Measurements from ENCODE around the gene KLK1. TPM values are rescaled to one million over a fixed set of nuclear protein-coding genes. Genes with fewer than 3 reads are reported as not detected.

Gene KLK1
- total and polyA plus RNA-seq, 2 of the 13 experiments (the other 11 are each of a cell fraction or from before 2014, with no cell fraction given): not detected

DNA sequence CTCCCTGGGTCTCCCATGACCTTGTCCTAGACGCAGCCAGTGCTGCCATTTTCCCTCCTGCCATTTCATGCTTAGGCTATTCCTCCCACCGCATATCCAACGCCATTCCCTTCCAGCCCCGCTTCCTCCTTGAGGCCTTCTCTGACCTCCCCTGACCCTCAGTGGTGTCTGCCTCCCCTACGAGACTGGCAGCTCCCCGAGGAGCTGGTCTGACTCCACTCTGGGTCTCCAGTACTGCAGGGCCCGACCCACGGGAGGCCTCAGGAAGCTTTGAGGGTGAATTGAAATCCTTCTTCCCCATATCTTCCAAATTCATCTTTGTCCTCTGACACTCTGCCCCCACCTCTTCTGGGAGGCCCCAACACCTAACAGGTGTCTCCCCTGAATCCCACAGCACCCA lies 9.1 kb upstream of the KLK1 start:
- H3K9me3 ChIP-seq (ENCODE audit: low read length): no peaks in the 10 kb centered on the region
- H2AFZ ChIP-seq (ENCODE audit: low read length): no peak overlapping the region
- no peak overlapping the region for H3K4me2 ChIP-seq (ENCODE audit: low read depth, low read length)
- ATAC-seq (no peak), DNase-seq (ENCODE audit: low spot score) (no peak), FAIRE-seq (no peak)
- peaks cover 17% of the 10 kb centered on the region for H3K4me1 ChIP-seq (ENCODE audit: insufficient read depth, low read length)
- no peaks in the 10 kb centered on the region for H3K79me2 ChIP-seq (ENCODE audit: insufficient read depth, low read length)
- POLR2A ChIA-PET: no interaction called here
- peaks cover 0 to 43% of the 10 kb centered on the region in 2 experiments; a peak in 2 of 5 replicates for H3K27me3 ChIP-seq (ENCODE audit: control insufficient read depth in 1 of 2, insufficient read depth in 2 of 2, low read length in 2 of 2)
- intact Hi-C loops (cut with micrococcal nuclease; ENCODE audit: unreplicated experiment) (no loop called here), in situ Hi-C loops (cut with HindIII; ENCODE audit: extremely low pct_ligation_motif_present, low pct_unique_long_range_greater_than_20kb) (no loop called here)
- no TSS peak for BruUV-seq (replicated peaks)
- no peak overlapping the region for H3K27ac ChIP-seq (ENCODE audit: extremely low read length, insufficient read depth, low read length)
- WGBS (ENCODE audit: low lambda C conversion rate): 45% methylated on average over 8 of the region's 8 CpGs
- no peaks in the 10 kb centered on the region for H4K20me1 ChIP-seq (ENCODE audit: insufficient read depth, low read length)
- H3K9ac ChIP-seq (ENCODE audit: insufficient read depth, low read depth, low read length): no peak overlapping the region
- H3K4me3 ChIP-seq (replicated peaks in 1 of 3; ENCODE audit: insufficient read depth in 1 of 3, low read depth in 2 of 3, low read length in 3 of 3): no peak overlapping the region
- CTCF ChIA-PET (ENCODE audit: low intra/inter-chr PET ratio, low total read pairs): no interaction called here
- no peak for TF ChIP-seq ZKSCAN5 (CRISPR knock-in tag; IDR thresholded peaks at IDR 0.05)
- TF ChIP-seq SKI (IDR thresholded peaks at IDR 0.05; ENCODE audit: partially characterized antibody): no peak
- no peak for TF ChIP-seq POLR2A (IDR thresholded peaks at IDR 0.05; ENCODE audit: insufficient read depth in 1 of 2, low read depth in 2 of 2, low read length in 2 of 2)
- TF ChIP-seq NFKBIZ (CRISPR knock-in tag; IDR thresholded peaks at IDR 0.05): no peak
- TF ChIP-seq, protein P1, sequence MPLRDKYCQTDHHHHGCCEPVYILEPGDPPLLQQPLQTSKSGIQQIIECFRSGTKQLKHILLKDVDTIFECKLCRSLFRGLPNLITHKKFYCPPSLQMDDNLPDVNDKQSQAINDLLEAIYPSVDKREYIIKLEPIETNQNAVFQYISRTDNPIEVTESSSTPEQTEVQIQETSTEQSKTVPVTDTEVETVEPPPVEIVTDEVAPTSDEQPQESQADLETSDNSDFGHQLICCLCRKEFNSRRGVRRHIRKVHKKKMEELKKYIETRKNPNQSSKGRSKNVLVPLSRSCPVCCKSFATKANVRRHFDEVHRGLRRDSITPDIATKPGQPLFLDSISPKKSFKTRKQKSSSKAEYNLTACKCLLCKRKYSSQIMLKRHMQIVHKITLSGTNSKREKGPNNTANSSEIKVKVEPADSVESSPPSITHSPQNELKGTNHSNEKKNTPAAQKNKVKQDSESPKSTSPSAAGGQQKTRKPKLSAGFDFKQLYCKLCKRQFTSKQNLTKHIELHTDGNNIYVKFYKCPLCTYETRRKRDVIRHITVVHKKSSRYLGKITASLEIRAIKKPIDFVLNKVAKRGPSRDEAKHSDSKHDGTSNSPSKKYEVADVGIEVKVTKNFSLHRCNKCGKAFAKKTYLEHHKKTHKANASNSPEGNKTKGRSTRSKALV (CRISPR knock-in tag; IDR thresholded peaks at IDR 0.05): no peak
- TF ChIP-seq, protein P2, sequence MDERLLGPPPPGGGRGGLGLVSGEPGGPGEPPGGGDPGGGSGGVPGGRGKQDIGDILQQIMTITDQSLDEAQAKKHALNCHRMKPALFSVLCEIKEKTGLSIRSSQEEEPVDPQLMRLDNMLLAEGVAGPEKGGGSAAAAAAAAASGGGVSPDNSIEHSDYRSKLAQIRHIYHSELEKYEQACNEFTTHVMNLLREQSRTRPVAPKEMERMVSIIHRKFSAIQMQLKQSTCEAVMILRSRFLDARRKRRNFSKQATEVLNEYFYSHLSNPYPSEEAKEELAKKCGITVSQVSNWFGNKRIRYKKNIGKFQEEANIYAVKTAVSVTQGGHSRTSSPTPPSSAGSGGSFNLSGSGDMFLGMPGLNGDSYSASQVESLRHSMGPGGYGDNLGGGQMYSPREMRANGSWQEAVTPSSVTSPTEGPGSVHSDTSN (CRISPR knock-in tag; IDR thresholded peaks at IDR 0.05): no peak
- TF ChIP-seq CBFB (CRISPR knock-in tag; IDR thresholded peaks at IDR 0.05): no peak
- TF ChIP-seq, protein P3, sequence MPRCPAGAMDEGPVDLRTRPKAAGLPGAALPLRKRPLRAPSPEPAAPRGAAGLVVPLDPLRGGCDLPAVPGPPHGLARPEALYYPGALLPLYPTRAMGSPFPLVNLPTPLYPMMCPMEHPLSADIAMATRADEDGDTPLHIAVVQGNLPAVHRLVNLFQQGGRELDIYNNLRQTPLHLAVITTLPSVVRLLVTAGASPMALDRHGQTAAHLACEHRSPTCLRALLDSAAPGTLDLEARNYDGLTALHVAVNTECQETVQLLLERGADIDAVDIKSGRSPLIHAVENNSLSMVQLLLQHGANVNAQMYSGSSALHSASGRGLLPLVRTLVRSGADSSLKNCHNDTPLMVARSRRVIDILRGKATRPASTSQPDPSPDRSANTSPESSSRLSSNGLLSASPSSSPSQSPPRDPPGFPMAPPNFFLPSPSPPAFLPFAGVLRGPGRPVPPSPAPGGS (CRISPR knock-in tag; IDR thresholded peaks at IDR 0.05): no peak
- TF ChIP-seq SP1 (IDR thresholded peaks at IDR 0.05): no peak
- no peak for TF ChIP-seq SP1 (CRISPR knock-in tag; IDR thresholded peaks at IDR 0.05)
- TF ChIP-seq, protein P4, sequence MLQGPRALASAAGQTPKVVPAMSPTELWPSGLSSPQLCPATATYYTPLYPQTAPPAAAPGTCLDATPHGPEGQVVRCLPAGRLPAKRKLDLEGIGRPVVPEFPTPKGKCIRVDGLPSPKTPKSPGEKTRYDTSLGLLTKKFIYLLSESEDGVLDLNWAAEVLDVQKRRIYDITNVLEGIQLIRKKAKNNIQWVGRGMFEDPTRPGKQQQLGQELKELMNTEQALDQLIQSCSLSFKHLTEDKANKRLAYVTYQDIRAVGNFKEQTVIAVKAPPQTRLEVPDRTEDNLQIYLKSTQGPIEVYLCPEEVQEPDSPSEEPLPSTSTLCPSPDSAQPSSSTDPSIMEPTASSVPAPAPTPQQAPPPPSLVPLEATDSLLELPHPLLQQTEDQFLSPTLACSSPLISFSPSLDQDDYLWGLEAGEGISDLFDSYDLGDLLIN (CRISPR knock-in tag; IDR thresholded peaks at IDR 0.05; ENCODE audit: borderline replicate concordance): no peak
- TF ChIP-seq, protein P5, sequence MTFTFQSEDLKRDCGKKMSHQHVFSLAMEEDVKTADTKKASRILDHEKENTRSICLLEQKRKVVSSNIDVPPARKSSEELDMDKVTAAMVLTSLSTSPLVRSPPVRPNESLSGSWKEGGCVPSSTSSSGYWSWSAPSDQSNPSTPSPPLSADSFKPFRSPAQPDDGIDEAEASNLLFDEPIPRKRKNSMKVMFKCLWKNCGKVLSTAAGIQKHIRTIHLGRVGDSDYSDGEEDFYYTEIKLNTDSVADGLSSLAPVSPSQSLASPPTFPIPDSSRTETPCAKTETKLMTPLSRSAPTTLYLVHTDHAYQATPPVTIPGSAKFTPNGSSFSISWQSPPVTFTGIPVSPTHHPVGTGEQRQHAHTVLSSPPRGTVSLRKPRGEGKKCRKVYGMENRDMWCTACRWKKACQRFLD (CRISPR knock-in tag; IDR thresholded peaks at IDR 0.05; ENCODE audit: borderline replicate concordance): no peak
- no peak for TF ChIP-seq NCOA1 (CRISPR knock-in tag; IDR thresholded peaks at IDR 0.05)
- TF ChIP-seq ZNF44 (CRISPR knock-in tag; IDR thresholded peaks at IDR 0.05): no peak
- TF ChIP-seq, protein P6, sequence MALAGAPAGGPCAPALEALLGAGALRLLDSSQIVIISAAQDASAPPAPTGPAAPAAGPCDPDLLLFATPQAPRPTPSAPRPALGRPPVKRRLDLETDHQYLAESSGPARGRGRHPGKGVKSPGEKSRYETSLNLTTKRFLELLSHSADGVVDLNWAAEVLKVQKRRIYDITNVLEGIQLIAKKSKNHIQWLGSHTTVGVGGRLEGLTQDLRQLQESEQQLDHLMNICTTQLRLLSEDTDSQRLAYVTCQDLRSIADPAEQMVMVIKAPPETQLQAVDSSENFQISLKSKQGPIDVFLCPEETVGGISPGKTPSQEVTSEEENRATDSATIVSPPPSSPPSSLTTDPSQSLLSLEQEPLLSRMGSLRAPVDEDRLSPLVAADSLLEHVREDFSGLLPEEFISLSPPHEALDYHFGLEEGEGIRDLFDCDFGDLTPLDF (CRISPR knock-in tag; IDR thresholded peaks at IDR 0.05): no peak
- TF ChIP-seq SNAPC2 (CRISPR knock-in tag; IDR thresholded peaks at IDR 0.05): no peak
- no peak for TF ChIP-seq HOXA7 (CRISPR knock-in tag; IDR thresholded peaks at IDR 0.05)
- H3K36me3 ChIP-seq (replicated peaks in 1 of 2; ENCODE audit: control insufficient read depth in 1 of 2, insufficient read depth in 2 of 2, low read length in 2 of 2): no peaks in the 10 kb centered on the region

All from HepG2 (cell line).